GM12865 (cell line): ENCODE results near the gene CSRP3.
"Not testable (repeated sequence)": the region's sequence is repeated elsewhere in the genome, so short reads cannot be mapped to it uniquely, and the experiment has no call there.

Source experiments
- DNase-seq: peaks from one replicate; pipeline ENCODE4 v3.0.0; 2010; ENCODE audit warnings: low read depth
- H3K4me3 ChIP-seq: 2 replicates; pipeline ENCODE4 v1.5.1; 2011; ENCODE audit warnings: mild to moderate bottlenecking, low read depth, low read length, control low read depth
- TF ChIP-seq, protein P1 (sequence below): IDR thresholded peaks from 2 replicates; pipeline ENCODE4 v1.5.1; 2011; ENCODE audit warnings: low read length, control low read depth, low read depth, inconsistent platforms; ENCODE audit not compliant: insufficient read depth; ENCODE audit errors: missing control alignments

The CSRP3 gene

DNA sequence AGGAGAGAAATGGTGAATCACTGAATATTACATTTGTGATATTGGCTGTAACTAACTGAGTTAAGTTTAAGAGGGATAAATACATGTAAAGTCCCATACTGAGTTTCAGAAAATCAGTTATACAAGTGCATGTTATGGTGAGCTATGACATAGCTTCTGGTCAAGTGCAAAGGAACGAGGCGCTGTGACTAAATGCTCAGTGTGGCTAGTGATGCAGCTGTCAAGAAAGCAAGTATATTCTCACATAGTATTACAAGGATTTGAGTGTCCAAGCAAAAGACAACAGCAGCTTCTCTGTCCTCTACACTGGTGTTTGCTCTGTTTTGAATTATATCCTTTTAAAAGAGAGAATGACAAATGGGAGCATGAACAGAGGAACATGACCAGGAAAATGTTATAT, 40.1 kb downstream of the CSRP3 start:
- no peak for DNase-seq
- no peak overlapping the region for H3K4me3 ChIP-seq
- TF ChIP-seq, protein P1, sequence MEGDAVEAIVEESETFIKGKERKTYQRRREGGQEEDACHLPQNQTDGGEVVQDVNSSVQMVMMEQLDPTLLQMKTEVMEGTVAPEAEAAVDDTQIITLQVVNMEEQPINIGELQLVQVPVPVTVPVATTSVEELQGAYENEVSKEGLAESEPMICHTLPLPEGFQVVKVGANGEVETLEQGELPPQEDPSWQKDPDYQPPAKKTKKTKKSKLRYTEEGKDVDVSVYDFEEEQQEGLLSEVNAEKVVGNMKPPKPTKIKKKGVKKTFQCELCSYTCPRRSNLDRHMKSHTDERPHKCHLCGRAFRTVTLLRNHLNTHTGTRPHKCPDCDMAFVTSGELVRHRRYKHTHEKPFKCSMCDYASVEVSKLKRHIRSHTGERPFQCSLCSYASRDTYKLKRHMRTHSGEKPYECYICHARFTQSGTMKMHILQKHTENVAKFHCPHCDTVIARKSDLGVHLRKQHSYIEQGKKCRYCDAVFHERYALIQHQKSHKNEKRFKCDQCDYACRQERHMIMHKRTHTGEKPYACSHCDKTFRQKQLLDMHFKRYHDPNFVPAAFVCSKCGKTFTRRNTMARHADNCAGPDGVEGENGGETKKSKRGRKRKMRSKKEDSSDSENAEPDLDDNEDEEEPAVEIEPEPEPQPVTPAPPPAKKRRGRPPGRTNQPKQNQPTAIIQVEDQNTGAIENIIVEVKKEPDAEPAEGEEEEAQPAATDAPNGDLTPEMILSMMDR, result no peak

DNA sequence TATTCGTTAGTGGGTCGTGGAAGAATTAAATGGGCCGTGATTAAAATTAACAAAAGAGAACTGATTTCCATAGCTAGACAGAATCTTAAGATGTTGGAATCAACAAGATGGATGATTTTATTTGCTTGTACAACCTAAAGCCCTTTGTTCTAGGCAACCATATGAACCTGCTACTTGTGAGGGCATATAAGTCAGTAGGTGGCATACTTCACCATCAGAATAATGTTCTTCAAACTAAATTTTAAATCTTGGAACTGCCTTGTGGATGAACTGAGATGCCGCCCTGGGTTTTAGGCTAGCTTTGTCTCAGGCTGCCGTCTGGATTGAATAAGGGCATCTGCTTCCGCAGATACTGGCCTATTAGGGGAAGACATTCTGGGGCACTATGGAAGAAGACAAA, 40.9 kb downstream of the CSRP3 start:
- TF ChIP-seq, protein P1, result no peak
- no peak overlapping the region for H3K4me3 ChIP-seq
- no peak for DNase-seq

DNA sequence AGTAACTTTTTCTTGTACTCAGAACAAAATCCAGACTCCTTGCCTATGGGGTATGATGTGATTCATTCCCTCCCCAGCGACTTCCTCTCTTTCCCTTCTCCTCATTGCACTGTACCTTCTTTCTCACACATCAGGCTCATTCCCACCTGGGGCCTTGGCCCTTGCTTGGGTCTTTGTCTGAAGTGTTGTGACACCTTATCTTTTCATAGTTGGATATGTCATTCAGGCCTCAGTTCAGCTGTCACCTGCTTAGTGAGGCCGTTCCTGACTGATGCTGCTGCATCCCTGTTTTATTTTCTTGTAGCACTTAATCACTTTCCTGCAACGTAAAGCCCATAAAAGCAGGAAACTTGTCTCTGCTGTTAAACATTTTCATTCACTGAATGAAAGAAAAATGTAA, 44.9 kb downstream of the CSRP3 start:
- TF ChIP-seq, protein P1, result no peak
- DNase-seq, result no peak
- H3K4me3 ChIP-seq, result no peak overlapping the region

DNA sequence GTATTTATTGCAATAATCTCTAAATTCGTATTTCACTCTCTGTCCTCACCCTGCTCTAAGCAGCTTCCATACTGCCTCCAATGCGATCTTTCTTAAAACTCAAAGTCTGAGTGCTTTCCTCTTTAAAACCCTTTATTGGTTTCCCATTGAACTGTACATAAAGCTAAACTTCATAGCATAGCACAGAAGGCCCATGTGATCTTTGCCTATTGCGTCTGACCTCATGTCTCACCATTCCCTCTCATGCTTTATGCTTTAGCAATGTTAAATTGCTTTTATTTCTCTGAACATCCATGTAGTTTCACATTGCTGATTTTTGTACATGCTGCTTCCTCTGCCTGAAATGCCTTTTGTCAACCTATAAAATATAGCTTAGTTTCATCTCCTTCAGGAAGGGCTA, 56.5 kb downstream of the CSRP3 start:
- H3K4me3 ChIP-seq, result no peak overlapping the region
- TF ChIP-seq, protein P1, result no peak
- no peak for DNase-seq

DNA sequence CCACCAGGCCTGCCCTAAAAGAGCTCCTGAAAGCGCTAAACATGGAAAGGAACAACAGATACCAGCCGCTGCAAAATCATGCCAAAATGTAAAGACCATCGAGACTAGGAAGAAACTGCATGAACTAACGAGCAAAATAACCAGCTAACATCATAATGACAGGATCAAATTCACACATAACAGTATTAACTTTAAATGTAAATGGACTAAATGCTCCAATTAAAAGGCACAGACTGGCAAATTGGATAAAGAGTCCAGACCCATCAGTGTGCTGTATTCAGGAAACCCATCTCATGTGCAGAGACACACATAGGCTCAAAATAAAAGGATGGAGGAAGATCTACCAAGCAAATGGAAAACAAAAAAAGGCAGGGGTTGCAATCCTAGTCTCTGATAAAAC, 64.9 kb downstream of the CSRP3 start:
- DNase-seq, result not testable (repeated sequence)

DNA sequence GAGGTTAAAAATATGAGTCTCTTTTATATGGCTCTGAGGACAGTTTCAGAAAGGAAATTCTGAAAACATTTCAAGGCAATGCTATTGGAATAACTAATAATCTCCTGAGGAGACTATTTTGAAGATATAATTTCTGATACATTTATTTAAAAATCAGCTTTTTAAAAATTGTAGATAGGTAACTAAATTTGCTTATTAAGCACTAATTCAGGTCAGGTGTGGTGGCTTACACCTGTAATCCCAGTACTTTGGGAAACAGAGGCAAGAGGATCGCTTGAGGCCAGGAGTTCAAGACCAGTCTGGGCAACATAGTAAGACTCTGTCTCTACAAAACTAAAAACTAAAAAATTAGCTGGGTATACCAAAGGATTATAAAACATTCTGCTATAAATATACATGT, 67.8 kb downstream of the CSRP3 start:
- TF ChIP-seq, protein P1, result no peak

More for the DNA sequence above, 64.9 kb downstream of the CSRP3 start:
- H3K4me3 ChIP-seq, result not testable (repeated sequence)

More for the DNA sequence above, 67.8 kb downstream of the CSRP3 start:
- DNase-seq, result no peak
- H3K4me3 ChIP-seq, result no peak overlapping the region
